ENCODE data around the gene HMX1. TPM values are rescaled to one million over a fixed set of nuclear protein-coding genes. Genes with fewer than 3 reads are reported as not detected.

HMX1 gene
- total RNA-seq, 1 experiment from 2014 or later = not detected

- CTCF ChIA-PET = interaction anchor here (0.7 to 2.1 kb wide), 3 partner anchors 8 to 317 kb away, joined by 3 to 6 read pairs (median 3); partner anchors contain the start of gene CPZ
- no peak overlapping the region for H3K4me3 Mint-ChIP-seq (ENCODE audit: unreplicated experiment)
- POLR2A ChIA-PET = interaction anchor here (0.6 kb wide), 1 partner anchor 1832 kb away, joined by 3 read pairs; no protein-coding TSS in a partner anchor
- intact Hi-C loops (cut with micrococcal nuclease) = no loop called here
- H3K27me3 Mint-ChIP-seq (ENCODE audit: insufficient read depth, unreplicated experiment) = peaks cover 24% of the 10 kb centered on the region
- no peaks in the 10 kb centered on the region for H3K36me3 Mint-ChIP-seq (ENCODE audit: insufficient read depth, unreplicated experiment)
- H3K9me3 Mint-ChIP-seq (ENCODE audit: unreplicated experiment) = peaks cover 8% of the 10 kb centered on the region
- no peak overlapping the region for H3K27ac Mint-ChIP-seq (ENCODE audit: low read depth, unreplicated experiment)
- H3K4me1 Mint-ChIP-seq (ENCODE audit: insufficient read depth, unreplicated experiment) = no peaks in the 10 kb centered on the region
- DNase-seq (ENCODE audit: unreplicated experiment) = no peak
- TF ChIP-seq CTCF (IDR thresholded peaks at IDR 0.05; ENCODE audit: unreplicated experiment) = no peak
- BruUV-seq (replicated peaks) = no TSS peak
These were observed 37.9 kb upstream of the HMX1 start for GRCh38 chr4:8909548-8909947.

DNA sequence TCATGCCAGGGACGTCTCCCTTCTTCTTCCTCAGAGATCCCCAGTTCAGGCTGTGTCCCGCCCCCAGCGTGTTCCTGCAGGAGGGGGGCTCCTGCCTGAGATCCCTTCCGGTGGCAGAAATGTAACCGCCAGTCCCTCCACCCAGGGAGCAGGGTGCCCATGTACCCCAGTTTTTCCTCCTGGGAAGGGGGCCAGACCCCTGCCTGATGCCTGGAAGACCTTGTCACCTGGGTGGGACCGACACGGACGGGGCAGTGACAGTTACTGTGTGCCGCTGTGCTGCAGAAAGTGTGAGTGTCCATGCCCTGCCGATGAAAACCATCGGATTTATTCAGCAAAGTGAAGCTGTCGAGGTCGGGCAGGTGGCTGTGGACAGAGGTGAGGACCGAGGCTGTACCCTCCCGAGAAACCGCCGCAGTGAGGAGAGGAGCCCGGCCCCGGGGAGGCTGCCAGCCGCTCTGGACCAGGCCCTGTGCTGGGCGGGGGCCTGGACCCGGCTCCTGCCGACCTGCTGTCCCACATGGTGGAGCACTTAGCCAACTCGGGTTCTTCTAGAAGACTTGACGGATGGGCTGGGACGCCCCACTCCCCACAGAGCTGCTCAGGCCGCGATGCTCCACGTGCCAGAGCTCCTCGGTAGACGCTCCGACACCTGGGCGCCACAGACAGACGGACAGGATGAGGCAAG is 36.7 kb upstream of the HMX1 start:
- intact Hi-C loops (cut with micrococcal nuclease) = no loop called here
- TF ChIP-seq CTCF (IDR thresholded peaks at IDR 0.05; ENCODE audit: unreplicated experiment) = no peak
- CTCF ChIA-PET = interaction anchor here (0.7 to 2.1 kb wide), 4 partner anchors 10 to 316 kb away, joined by 3 to 6 read pairs (median 4); partner anchors contain the start of gene CPZ
- Mint-ChIP-seq H3K27me3 (ENCODE audit: insufficient read depth, unreplicated experiment) (peaks cover 29% of the 10 kb centered on the region), H3K36me3 (ENCODE audit: insufficient read depth, unreplicated experiment) (no peaks in the 10 kb centered on the region), H3K27ac (ENCODE audit: low read depth, unreplicated experiment) (no peak overlapping the region), H3K4me3 (ENCODE audit: unreplicated experiment) (no peak overlapping the region), H3K9me3 (ENCODE audit: unreplicated experiment) (peaks cover 8% of the 10 kb centered on the region), H3K4me1 (ENCODE audit: insufficient read depth, unreplicated experiment) (no peaks in the 10 kb centered on the region)
- no peak for DNase-seq (ENCODE audit: unreplicated experiment)
- POLR2A ChIA-PET = no interaction called here
- no TSS peak for BruUV-seq (replicated peaks)

DNA sequence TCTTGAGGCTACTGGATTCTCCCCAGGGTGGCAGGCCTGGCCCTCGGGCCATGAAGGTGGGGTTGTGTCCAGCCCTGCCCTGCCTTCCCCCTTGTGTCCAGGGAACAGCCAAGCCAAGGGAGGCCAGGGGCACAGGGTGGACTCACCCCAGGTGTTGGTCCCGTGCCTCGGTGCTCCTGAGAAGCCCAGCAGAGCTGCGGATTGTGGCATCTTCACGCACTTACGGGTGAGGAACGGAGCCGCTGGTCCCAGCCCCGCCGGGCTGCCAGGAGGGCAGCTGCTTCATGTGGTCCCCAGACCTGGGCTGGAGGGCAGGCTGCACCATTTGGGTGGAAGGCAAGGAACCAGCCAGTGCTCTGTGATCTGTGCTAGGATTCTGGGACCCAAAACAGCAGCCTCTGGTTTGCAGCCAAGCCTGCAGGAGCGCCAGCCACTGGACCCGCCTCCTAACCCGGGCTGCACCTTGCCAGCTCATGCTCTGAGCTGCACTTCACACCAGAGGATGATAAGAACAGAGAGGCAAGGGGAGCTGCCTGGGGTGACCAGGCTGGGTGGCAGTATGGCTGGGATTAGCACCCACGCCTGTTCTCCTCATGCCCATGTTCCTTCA is 36.1 kb upstream of the HMX1 start:
- Mint-ChIP-seq H3K4me3 (ENCODE audit: unreplicated experiment) (no peak overlapping the region), H3K4me1 (ENCODE audit: insufficient read depth, unreplicated experiment) (no peaks in the 10 kb centered on the region), H3K36me3 (ENCODE audit: insufficient read depth, unreplicated experiment) (no peaks in the 10 kb centered on the region), H3K9me3 (ENCODE audit: unreplicated experiment) (peaks cover 8% of the 10 kb centered on the region), H3K27ac (ENCODE audit: low read depth, unreplicated experiment) (no peak overlapping the region), H3K27me3 (ENCODE audit: insufficient read depth, unreplicated experiment) (peaks cover 29% of the 10 kb centered on the region)
- no peak for DNase-seq (ENCODE audit: unreplicated experiment)
- no TSS peak for BruUV-seq (replicated peaks)
- ChIA-PET POLR2A (no interaction called here), CTCF (interaction anchor here (1.0 to 2.1 kb wide), 3 partner anchors 10 to 22 kb away, joined by 3 to 6 read pairs (median 3); no protein-coding TSS in a partner anchor)
- intact Hi-C loops (cut with micrococcal nuclease) = no loop called here
- no peak for TF ChIP-seq CTCF (IDR thresholded peaks at IDR 0.05; ENCODE audit: unreplicated experiment)

DNA sequence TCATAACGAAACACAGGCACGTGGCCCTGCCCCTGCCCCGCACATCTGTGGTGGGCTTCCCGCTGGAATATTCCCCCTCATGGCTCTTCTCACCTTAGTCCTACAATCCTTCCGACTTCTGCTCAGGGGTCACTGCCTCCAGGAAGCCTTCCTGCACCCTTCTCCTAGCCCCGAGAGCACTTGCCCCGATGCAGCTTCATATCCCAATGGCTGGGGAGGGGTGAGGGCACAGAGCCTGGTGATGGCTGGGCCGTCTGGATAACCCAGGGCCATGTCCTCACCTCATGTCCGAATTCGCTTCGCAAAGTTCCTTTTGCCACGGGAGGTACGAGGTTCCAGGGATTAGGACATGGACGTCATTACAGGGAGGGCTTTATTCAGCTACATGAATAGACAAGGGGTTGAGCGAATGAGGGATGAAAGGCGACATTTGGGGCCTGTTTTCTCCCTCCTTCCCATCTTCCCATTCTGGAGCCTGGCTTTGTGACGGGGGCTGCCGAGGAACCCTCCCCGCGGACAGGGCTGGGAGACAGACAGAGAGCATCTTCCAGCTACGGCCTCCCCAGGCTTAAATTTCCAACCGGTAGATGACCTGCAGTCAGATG is 35.5 kb upstream of the HMX1 start:
- H3K27me3 Mint-ChIP-seq (ENCODE audit: insufficient read depth, unreplicated experiment) = peaks cover 29% of the 10 kb centered on the region
- POLR2A ChIA-PET = no interaction called here
- BruUV-seq (replicated peaks) = no TSS peak
- no peaks in the 10 kb centered on the region for H3K36me3 Mint-ChIP-seq (ENCODE audit: insufficient read depth, unreplicated experiment)
- H3K4me1 Mint-ChIP-seq (ENCODE audit: insufficient read depth, unreplicated experiment) = no peaks in the 10 kb centered on the region
- H3K9me3 Mint-ChIP-seq (ENCODE audit: unreplicated experiment) = peaks cover 8% of the 10 kb centered on the region
- intact Hi-C loops (cut with micrococcal nuclease) = no loop called here
- TF ChIP-seq CTCF (IDR thresholded peaks at IDR 0.05; ENCODE audit: unreplicated experiment) = no peak
- H3K4me3 Mint-ChIP-seq (ENCODE audit: unreplicated experiment) = no peak overlapping the region
- H3K27ac Mint-ChIP-seq (ENCODE audit: low read depth, unreplicated experiment) = no peak overlapping the region
- no peak for DNase-seq (ENCODE audit: unreplicated experiment)
- CTCF ChIA-PET = interaction anchor here (1.0 kb wide), 1 partner anchor 18 kb away, joined by 3 read pairs; no protein-coding TSS in a partner anchor
